Keratinocyte (primary cell): ENCODE results near the gene PADI4.

Experiments
- EZH2 ChIP-seq: IDR thresholded peaks from one replicate; pipeline ENCODE4 v1.6.1; 2012; ENCODE audit warnings: inconsistent platforms, mild to moderate bottlenecking, low read length, moderate library complexity
- TF ChIP-seq, protein P1 (sequence below), 3 experiments: IDR thresholded peaks in 1 of 3; conservative IDR thresholded peaks in 1 of 3; optimal IDR thresholded peaks in 1 of 3; 2 replicates in 2 of 3; 3 replicates in 1 of 3; pipeline versions ENCODE3 to v1.5.1; 2011; ENCODE audit warnings: low read length in 3 of 3, mild to moderate bottlenecking in 3 of 3, moderate library complexity in 2 of 3, control low read depth in 1 of 3, inconsistent platforms in 1 of 3; ENCODE audit not compliant: insufficient read depth in 2 of 3; ENCODE audit errors: extremely low read depth in 1 of 3

DNA sequence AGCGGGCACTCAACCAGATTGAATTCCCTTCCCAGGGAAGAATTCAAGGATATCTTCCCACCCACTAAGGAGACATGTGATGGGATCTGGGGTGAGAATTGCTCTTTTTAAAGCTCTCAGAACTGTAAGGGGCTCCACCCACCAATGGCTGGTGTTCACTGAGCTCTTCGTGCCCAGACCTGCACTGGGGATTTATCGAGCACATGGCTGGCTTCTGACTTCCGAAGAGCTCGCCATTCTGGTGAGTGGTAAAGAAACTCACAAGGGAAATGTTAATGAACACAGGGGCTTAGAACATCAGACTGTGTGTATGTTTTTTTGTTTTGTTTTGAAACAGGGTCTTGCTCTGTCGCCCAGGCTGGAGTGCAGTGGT, 49.3 kb upstream of the PADI4 start:
- TF ChIP-seq, protein P1, sequence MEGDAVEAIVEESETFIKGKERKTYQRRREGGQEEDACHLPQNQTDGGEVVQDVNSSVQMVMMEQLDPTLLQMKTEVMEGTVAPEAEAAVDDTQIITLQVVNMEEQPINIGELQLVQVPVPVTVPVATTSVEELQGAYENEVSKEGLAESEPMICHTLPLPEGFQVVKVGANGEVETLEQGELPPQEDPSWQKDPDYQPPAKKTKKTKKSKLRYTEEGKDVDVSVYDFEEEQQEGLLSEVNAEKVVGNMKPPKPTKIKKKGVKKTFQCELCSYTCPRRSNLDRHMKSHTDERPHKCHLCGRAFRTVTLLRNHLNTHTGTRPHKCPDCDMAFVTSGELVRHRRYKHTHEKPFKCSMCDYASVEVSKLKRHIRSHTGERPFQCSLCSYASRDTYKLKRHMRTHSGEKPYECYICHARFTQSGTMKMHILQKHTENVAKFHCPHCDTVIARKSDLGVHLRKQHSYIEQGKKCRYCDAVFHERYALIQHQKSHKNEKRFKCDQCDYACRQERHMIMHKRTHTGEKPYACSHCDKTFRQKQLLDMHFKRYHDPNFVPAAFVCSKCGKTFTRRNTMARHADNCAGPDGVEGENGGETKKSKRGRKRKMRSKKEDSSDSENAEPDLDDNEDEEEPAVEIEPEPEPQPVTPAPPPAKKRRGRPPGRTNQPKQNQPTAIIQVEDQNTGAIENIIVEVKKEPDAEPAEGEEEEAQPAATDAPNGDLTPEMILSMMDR (optimal IDR thresholded peaks at IDR 0.05 in 1 of 3, IDR thresholded peaks at IDR 0.05 in 1 of 3, conservative IDR thresholded peaks at IDR 0.05 in 1 of 3; ENCODE audit: extremely low read depth in 1 of 3, insufficient read depth in 2 of 3, low read length in 3 of 3) = no peak
- TF ChIP-seq EZH2 = no peak
